Breast epithelium (tissue), 3 donors: ENCODE results near the gene DNASE2.

ENCODE experiments used
- CTCF ChIP-seq, 3 donors: fragments of 450-650 bp; IDR thresholded peaks; one replicate each; pipeline ENCODE4 v1.5.1; 2016 to 2017; ENCODE audit warnings: antibody characterized with exemption in 3 of 3, mild to moderate bottlenecking in 3 of 3, moderate library complexity in 3 of 3
- POLR2A ChIP-seq: fragments of 450-650 bp; IDR thresholded peaks from one replicate; pipeline ENCODE4 v1.6.1; 2016; ENCODE audit warnings: antibody characterized with exemption, mild to moderate bottlenecking, moderate library complexity
- POLR2AphosphoS5 ChIP-seq, 3 donors: sonication (generic); formaldehyde crosslinking; IDR thresholded peaks; one replicate each; pipeline ENCODE4 v1.6.1; 2017; ENCODE audit warnings: antibody characterized with exemption in 3 of 3

GRCh38 chr19:12858041-12858928 is 23.0 kb downstream of the DNASE2 start:
- TF ChIP-seq CTCF (IDR thresholded peaks at IDR 0.05) (no peak), POLR2AphosphoS5 (IDR thresholded peaks at IDR 0.05) (no peak), POLR2A (no peak)
